IPS-NIHi7 (cell line): ENCODE data around the gene ARID1B.

Source experiments
- DNase-seq: peaks from one replicate; pipeline ENCODE4 v3.0.0; 2012; ENCODE audit warnings: mixed read lengths; ENCODE audit errors: extremely low spot score

ARID1B gene

DNA sequence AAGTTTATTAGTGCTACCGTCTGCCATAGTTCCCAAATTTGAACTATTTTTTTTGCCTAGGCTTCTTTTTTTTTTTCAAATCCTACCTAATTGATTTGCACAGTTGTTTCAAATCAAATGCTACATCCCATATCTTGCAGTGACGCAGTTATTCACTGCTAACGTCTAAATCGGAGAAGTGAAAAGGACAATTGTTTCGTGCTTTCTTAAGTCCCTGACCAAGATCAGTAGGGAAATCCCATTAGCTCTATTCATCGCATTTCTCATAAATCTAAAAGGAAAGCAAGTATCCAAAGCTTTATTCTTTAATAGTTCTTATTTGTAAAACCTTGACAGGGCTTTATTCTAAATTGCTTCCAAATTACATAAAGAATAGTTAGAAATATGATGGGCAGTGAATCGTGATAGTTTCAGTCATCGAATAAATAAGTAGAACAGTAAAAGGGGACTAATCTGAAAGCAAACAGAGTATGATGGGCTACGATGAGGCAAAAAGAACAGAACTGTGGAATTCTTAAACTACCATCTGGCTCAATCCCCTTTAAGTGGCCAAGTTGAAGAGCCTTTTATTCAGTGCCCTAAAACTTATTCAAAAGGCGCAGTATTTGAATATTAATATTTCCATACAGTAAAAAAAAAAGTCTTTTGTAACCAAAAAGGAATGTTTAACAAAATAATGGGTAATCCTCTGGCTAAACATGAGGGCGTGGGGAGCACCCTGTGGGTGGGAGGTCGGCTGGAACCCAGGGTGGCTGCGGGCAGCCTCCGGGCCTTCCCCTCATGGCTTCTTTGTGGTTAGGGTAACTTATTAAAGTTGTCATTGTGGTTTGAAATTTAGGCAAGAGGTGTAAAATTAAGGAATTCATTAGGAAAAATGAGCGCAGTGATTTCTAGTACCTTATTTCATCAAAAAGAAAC, 3.0 kb upstream of the ARID1B start:
- no peak for DNase-seq

DNA sequence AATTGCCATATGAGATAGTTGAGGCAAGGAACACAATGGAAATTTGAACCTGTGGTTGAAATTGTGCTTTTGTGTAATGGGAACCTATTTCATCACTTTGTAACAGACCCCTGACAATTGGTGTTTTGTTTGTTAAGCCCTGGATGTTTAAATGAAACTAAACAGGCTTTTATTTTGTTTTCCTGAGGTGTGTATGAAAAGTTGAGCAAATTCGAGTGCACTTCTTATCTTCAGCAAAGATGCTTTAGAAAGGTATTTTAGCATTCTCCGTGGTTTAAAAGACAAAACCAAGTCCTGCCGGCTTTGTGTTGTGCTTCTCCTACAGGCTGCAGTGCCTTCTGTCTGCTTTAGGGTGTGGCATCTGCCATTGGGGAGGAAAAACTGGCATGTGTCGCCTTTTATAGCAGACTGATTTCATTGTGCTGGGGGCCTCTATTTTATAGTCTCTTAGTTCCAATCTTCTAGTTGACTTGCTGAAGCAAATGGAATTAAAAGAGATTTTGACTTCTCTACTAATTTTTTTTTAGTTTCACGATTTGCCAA, 2.2 kb upstream of the ARID1B start:
- no peak for DNase-seq

DNA sequence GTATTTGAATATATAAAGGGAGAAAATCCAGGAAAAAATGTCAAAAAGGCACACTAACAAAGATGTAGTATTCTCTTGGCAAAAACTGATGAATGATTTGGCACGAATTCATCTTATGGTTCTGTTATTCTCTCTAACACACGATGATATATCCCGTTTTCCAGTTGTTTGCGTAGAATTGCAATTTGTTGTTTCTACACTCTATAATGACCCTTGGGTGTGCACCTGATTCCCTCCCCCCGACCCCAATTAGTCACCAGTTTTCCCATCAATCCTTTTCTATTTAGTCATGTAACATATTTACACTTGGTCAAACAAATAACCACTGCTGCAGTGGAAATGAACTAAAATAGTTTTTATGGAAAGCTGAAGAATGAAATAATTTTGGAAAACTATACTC, 1.5 kb upstream of the ARID1B start:
- no peak for DNase-seq

DNA sequence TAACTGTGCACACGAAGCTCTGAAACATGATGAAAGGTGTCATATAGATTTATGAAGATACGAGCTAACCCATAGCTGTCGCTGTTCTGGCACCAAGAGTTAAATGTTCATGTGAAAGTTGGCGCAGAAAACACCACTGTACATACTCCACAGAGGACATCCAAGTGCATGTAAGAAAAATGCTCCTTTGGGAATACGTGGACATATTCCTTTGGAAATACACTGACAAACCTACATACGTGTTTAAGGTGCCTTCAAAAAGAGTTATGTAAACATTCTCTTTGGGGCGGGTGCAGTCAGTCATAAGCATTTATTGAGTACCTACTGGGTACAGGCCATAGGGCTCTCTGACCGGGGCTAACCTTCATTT, 723 bp upstream of the ARID1B start:
- no peak for DNase-seq

DNA sequence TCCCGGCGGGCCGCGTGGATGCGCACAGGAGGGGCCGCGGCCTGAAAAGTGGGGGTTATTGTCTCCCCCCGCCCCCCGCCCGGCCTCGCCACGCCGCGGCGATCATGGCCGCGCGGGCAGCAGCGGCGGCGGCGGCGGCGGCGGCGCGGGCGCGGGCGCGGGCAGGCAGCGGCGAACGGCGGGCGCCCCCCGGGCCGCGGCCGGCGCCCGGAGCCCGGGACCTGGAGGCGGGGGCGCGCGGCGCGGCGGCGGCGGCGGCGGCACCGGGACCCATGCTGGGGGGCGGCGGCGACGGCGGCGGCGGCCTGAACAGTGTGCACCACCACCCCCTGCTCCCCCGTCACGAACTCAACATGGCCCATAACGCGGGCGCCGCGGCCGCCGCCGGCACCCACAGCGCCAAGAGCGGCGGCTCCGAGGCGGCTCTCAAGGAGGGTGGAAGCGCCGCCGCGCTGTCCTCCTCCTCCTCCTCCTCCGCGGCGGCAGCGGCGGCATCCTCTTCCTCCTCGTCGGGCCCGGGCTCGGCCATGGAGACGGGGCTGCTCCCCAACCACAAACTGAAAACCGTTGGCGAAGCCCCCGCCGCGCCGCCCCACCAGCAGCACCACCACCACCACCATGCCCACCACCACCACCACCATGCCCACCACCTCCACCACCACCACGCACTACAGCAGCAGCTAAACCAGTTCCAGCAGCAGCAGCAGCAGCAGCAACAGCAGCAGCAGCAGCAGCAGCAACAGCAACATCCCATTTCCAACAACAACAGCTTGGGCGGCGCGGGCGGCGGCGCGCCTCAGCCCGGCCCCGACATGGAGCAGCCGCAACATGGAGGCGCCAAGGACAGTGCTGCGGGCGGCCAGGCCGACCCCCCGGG, 637 bp downstream of the ARID1B start:
- DNase-seq = no peak

DNA sequence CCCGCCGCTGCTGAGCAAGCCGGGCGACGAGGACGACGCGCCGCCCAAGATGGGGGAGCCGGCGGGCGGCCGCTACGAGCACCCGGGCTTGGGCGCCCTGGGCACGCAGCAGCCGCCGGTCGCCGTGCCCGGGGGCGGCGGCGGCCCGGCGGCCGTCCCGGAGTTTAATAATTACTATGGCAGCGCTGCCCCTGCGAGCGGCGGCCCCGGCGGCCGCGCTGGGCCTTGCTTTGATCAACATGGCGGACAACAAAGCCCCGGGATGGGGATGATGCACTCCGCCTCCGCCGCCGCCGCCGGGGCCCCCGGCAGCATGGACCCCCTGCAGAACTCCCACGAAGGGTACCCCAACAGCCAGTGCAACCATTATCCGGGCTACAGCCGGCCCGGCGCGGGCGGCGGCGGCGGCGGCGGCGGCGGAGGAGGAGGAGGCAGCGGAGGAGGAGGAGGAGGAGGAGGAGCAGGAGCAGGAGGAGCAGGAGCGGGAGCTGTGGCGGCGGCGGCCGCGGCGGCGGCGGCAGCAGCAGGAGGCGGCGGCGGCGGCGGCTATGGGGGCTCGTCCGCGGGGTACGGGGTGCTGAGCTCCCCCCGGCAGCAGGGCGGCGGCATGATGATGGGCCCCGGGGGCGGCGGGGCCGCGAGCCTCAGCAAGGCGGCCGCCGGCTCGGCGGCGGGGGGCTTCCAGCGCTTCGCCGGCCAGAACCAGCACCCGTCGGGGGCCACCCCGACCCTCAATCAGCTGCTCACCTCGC, 1.5 kb downstream of the ARID1B start:
- DNase-seq = no peak

DNA sequence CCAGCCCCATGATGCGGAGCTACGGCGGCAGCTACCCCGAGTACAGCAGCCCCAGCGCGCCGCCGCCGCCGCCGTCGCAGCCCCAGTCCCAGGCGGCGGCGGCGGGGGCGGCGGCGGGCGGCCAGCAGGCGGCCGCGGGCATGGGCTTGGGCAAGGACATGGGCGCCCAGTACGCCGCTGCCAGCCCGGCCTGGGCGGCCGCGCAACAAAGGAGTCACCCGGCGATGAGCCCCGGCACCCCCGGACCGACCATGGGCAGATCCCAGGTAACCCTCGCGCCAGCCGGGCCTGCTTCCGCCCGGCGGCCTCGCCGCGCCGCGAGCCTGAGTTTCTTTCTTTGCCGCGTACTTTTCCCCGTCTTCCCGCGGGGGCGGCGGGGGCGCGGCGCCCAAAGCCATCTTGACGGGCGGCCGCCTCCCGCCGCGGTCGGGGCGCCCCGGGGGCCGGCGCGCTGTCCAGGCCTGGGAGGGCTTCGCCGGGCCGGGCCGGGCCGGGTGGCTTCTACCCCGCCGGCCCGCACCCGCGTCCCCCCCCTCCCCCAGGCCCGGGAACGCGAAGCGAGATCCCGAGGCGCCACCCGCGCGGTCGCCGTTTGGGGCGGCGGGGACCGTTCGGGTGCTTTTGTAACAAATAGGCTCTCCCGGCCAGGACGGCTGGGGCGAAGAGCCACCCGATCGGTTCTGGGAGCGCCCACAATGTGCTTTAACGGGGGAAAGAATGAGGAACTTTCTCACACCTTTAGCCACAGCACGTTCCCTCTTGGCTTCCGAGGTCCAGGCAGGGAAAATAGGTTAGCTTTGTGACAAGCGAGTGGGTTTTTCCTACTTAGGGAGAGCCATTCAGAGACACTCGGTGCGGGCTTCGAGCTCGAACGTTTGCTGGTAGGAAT, 2.3 kb downstream of the ARID1B start:
- no peak for DNase-seq

DNA sequence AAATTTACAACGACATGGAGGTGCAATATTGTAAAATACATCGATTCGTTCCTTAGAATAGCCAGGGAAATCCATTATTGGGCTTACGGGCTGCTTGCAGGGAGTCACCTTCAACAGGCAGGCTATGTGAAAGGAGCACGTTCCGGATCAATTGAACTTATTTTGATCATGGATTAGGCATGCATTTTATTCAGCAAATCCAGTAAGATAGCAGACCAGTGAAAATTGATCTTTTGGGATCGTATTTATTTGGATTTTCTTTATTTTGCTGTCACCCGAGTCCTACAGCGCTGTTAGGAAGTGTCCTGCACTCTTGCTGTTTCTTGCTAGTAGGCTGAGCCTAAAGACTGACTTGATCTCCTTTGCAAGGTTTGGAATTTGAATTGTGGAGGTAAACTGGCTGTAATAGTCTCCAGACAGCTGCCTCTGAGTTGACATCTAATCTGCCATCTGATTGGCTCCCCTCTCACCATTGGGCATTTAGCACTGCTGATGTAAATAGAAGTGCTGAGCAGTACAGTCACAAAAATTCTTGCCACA, 3.0 kb downstream of the ARID1B start:
- peak; percentile 49 for DNase-seq

DNA sequence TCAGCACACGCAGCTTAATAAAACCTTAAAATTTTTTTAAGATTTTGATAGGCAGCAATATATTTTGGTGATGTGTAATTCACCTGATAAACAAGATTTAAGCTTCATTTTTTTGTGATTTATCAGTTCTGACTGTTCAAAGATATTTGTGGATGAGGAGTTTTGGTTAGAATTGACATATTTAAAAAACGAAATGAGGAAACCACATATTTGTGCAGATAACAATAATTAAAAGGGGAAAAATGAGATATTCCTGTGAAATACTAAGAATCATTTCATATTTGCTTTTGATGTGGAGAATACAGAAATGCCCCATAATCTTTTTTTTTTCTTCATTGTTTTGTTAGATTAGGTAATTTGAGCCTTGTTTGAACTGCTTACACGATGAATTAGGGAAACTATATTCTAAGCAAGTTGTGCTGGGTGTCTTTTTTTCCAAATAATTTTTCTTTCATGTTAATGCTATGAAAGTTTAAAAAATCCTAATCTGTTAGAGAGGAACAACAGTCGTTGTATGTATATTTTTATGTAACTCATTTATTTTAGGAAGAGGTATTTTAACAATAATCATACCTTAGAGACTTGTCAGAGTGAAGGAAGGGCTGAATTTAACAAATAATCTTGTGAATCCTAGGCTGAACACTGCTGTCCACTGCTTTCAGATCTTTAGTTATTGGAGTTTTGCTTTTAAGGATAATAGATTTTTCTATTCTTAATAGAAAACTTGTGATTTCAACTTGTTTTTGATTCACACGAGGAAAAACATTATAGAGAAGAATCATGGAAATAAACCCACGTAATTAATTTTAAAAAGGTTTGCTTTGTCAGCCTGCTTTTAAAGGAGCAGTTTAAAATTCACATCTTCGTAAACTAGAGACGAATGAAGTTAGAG, 4.0 kb downstream of the ARID1B start:
- DNase-seq = no peak

DNA sequence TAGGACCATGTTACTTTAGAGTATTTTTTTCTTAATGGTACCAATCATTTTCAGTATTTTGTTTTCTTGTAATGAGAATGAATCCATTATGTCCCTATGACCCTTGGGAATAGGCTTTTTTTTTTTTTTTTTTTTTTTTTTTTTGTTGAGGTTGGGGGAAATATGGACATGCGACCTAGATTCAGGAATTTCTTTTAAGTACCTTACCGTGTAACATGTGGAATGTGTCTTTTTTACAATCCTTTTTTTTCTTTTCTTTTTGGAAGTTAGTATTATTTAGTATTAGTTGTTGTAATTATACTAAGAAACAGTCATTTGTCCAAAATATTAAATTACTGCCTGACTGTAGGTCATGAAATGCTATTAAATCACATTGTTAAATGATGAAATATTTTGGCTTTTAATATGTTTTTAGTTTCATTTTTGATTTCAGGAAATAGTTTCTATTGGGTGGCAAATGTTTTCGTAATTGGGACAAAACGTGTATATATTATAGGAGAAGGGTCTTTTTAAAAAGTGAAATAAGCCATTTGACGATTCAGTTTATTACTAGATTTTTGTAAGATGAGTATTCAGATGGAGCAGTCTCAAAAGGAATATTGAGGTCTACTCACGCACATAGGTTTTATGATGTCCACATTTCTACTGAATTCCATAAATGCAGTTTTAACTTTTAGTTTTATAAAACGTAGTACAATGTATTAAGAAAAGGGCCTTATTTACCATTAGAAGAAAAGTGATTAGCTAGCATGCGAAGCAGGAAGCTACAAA, 4.9 kb downstream of the ARID1B start:
- DNase-seq = no peak

DNA sequence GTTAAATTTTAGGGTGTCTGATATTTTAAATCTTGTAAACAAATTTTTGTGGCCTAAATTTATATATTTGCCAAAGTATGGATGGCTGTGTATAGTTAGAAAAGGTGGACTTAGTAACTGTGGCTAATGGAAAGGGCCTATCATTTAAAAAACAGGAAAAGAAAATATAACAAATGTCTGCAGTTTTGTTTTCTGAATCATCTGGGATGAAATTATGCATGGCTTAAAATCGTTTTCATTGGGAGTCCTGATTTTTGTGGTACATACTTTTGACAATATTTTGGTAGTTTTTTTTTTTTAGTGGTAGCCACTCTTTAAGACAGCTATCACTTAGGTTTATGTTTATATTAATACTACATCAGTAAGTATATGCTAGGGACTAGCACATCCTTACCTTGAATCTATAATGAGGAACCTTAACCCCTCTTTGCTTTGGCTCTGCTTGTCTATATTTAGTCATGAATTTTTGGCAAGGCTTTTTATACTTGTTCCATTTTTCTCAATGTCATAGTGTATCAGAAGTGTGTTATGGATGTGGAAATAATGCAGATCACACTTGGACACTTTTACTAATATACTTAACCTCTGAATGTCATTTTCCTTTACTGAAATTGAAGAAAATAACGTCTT, 5.6 kb downstream of the ARID1B start:
- no peak for DNase-seq

DNA sequence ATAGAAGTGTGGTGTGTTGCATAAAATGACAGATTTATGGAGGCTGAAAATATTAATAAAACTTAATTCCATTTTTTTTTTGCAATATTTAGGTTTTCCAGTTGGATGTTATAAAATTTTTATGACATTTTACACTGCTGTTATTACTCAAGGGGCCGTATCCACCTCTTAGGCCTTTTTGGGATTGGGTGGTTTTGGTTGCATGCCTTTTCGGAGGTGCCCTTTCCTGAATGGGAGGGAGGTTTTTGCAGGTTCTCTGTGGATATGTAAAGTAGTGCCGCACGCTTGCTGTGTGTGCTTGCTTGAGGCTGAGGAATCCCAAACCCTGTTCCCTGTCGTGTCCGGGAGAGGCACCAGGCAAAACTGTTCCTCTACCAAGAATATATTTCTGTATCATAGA, 6.8 kb downstream of the ARID1B start:
- no peak for DNase-seq

DNA sequence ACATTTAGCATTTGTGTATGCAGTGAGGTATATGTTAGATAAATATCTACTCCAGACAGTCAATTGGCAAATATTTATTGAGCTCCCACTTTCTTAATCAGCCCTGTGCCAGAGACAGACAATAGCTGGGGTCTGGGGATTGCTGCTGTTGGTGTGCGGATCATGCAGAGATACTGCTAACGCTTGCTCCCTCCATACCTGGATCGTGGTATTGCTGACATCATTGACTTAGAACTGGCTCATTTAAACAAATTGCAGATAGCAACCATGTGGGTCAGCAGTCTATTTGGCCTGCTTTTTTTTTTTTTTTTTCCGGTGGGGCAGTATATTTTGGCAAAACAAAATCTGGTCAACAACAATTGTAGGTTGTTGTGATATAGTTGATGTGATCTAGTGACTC, 9.5 kb downstream of the ARID1B start:
- DNase-seq = no peak

DNA sequence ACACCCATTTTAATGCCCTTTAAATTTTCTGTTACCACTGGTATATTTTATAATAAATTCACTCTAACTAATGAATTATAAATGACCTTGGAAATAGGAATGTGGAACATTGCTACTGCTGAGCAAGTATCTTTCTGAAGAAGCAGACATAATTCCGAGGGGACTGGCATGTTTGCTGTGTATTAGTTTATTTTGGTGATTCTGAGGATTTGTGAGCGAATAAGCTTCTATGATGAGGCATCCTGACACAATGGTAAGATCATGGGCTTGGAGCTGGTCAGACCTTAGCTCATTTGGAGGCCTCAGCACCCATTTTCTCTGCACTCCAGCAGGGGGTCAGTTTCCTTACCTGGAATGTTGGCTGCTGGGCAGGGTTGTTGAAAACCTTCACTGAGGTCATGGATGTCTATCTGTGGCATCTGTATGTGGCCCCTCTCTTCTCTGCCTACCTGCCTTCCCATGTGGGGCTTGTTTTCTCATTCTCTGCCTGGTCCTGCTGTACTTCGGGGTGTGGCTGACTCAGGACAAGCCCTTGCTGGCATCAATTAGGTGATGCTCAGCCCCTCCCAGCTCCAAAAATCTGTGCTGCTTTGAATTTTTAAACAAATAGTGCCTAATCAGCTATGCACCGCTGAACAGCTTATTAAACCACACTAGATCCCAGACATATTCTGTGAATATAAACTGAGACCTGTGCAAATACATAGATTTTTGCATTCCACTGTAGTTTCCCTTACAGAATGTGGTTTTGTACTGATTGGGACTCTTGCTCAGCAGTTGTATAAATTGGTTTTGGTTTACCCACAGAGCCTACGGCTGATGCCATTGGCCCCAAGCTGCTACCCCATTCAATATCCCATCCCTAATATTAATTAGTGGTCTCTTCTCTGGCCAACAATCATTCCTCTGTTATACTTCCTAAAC, 10.7 kb downstream of the ARID1B start:
- no peak for DNase-seq

DNA sequence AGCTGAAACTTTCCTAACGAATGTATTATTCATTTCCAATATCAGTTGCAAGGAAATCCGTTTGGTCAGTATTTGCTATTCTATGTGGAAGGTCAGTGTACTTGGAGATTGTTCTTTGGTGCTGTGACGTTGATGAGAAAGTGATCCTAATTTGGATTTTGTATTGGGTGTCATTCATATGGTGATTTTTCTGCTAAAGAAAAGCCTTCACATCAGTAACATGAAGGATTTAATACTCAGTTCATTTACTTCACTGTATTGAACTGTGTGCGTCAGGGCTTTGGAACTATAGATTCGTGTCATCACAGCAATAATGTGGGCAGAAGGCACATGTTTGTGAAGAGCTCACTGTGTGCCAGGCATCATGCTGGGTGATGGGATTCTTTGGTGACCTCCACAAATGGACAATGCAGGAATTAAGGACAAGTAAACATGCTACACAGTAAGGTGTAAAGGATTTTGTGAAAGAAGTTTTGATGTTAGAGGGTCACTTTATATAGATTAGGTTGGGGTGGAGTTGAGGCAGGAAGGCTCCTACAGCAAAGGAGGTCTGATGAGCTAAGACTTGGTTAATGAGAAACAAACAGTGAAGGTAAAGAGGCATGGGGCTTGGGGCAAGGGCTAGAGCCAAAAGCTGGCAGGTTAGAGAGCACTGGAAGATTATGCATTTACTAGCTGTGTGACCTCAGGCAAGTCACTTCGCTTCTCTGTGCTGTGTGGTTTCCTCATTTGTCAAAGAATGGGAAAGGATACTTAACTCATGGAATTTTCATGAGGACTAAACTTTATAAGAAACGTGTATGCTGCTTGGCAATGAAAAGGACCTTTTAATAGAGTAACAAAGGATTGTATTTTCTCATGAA, 12.1 kb downstream of the ARID1B start:
- DNase-seq = no peak

DNA sequence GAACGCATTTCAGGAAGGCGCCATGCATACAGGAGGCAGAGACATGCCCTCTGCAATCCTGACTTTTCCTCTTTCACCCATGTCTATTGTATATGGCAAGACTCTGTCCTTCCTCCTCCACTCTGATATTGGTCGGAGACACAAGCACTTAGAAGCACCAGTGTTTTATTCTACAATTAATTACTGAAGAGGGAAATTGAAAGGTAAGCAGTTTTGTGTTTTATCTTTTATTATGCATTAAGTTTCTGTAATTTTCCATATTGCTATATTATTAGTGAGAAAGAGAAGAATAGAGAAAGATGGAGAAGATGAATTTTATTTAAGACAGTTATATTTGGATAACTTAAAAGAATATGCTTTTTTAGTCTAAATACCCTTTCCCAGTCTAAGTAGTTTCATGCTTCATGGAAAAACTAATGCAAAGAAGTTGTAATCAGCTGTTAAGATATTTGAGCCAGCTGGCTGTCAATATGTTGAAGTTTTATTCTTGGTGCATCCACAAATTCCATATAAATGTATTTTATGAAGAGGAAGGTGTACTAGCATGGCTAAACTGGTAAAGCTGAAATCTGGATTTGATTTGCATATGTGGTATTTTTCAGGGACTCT, 13.6 kb downstream of the ARID1B start:
- DNase-seq = no peak
